Natural killer cell (primary cell): ENCODE results near the gene RSPH1. TPM values are rescaled to one million over a fixed set of nuclear protein-coding genes. Genes with fewer than 3 reads are reported as not detected.

Experiments
- ATAC-seq, 3 donors: fragments of 150-1000 bp in 2 of 3; fragments of 200-7000 bp in 1 of 3; cut with Tn5 transposase; 1 replicate in 1 of 3; 2 replicates in 2 of 3; pipeline ENCODE4 v1.10.0; 2021; ENCODE audit warnings: mild to moderate bottlenecking in 2 of 3, moderate library complexity in 2 of 3
- DNase-seq, 2 donors: peaks; one replicate each; pipeline versions ENCODE4 v3.0.0 to v3.0.0-alpha.2; 2013 to 2021; ENCODE audit warnings: mixed read lengths in 1 of 2
- H3K27ac ChIP-seq: one replicate; pipeline ENCODE4 v1.5.1; 2013; ENCODE audit warnings: mild to moderate bottlenecking, low read length
- H3K27me3 ChIP-seq: one replicate; pipeline ENCODE4 v1.6.1; 2013; ENCODE audit warnings: low read length; ENCODE audit not compliant: control insufficient read depth, insufficient read depth
- H3K36me3 ChIP-seq: one replicate; pipeline ENCODE4 v1.6.1; 2013; ENCODE audit warnings: low read length; ENCODE audit not compliant: control insufficient read depth, insufficient read depth
- H3K4me1 ChIP-seq: one replicate; pipeline ENCODE4 v1.6.1; 2013; ENCODE audit warnings: low read length; ENCODE audit not compliant: control insufficient read depth, insufficient read depth
- H3K4me3 ChIP-seq: one replicate; pipeline ENCODE4 v1.5.1; 2013; ENCODE audit warnings: low read length
- H3K9me3 ChIP-seq: one replicate; pipeline ENCODE4 v1.6.1; 2013; ENCODE audit warnings: low read length; ENCODE audit not compliant: control insufficient read depth, insufficient read depth
- H3K27ac Mint-ChIP-seq, 2 donors: one replicate each; pipeline ENCODE4 v1.8.0; 2022; ENCODE audit warnings: mild to moderate bottlenecking in 2 of 2, mixed read lengths in 2 of 2, moderate library complexity in 1 of 2
- H3K27me3 Mint-ChIP-seq, 2 donors: one replicate each; pipeline ENCODE4 v1.8.0; 2022; ENCODE audit warnings: low read depth in 2 of 2, mixed read lengths in 2 of 2
- H3K36me3 Mint-ChIP-seq: one replicate; pipeline ENCODE4 v1.8.0; 2022; ENCODE audit warnings: mixed read lengths
- H3K4me1 Mint-ChIP-seq, 2 donors: one replicate each; pipeline ENCODE4 v1.8.0; 2022; ENCODE audit warnings: mixed read lengths in 2 of 2
- H3K4me3 Mint-ChIP-seq: one replicate; pipeline ENCODE4 v1.8.0; 2022; ENCODE audit warnings: mild to moderate bottlenecking, moderate library complexity, mixed read lengths
- H3K9me3 Mint-ChIP-seq, 2 donors: one replicate each; pipeline ENCODE4 v1.8.0; 2022; ENCODE audit warnings: mixed read lengths in 2 of 2
- WGBS: methylation state at CpG from one replicate; pipeline ENCODE4 v1.1.7; 2013; ENCODE audit warnings: missing lambda C conversion rate; ENCODE audit not compliant: insufficient coverage; 5-methylcytosine and 5-hydroxymethylcytosine counted together
- intact Hi-C: fragments of 100-400 bp; cut with micrococcal nuclease; formaldehyde crosslinking; loops from one replicate; pipeline ENCODE4 v1.14.2; 2022
- total RNA-seq, 4 donors: library from RNA; stranded (reverse); fragments of 120-200 nt in 1 of 4; gene quantifications; one replicate each; pipeline versions ENCODE4 v1.2.3 to v1.2.4, GENCODE V29; 2013 to 2022
- TF ChIP-seq, protein P1 (sequence below): fragments of 200-600 bp; IDR thresholded peaks from one replicate; pipeline ENCODE4 v1.8.0; 2022; ENCODE audit warnings: antibody characterized with exemption

The RSPH1 gene
- total RNA-seq, 3 donors from 2014 or later (not counting 1 experiment from before 2014, with no cell fraction given): 0.16 TPM; not detected in 2

DNA sequence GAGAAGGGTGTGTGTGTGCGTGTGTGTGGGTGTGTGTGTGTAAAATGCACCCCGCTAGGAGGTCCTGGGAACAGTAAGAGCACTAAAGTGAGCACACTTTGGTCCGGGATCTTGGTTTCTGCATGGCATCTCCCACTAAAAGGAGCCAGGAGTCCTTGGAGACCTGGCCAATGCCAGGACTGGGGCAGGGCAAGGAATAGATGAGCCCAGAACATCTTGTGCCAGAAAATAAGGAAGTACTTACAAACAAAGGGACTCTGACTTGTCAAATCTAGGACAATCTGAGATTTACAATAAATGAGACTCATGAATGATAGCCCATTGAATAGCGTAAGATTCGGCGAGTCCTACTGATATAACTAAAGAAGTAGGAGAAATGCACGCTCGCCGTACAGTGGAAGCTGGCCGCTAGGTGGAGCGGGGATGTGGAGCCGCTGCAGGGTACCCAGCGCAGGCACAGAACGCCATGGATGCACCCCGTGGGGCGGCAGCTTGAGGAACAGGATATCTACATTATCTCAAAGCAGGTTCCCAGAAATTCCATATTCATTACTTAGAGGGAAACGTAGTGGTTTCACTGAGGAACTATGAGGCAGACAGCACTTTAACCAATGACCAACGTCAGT lies 24.7 kb upstream of the RSPH1 start:
- intact Hi-C loops: loop anchor here (10.0 kb wide), 2 partner anchors 96 to 186 kb away; no protein-coding TSS in a partner anchor

DNA sequence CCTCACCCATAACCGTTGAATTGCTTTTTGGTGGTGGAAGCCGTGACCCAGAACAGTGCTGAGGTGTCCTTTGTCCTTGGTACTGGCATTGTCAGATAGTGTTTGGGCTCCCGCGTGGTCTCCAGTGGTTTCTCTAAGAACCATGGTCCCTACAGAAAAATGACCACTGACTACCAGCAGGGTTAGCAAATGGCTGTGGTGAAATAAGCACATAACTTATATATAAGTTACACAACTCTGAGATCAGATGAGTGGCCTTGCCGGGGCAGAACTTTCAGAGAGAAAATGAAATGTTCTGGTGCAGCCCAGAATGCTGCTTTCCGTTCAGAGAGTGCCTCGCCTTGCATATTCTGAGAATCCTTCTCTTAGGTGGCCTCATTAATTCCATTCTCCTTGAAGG lies 22.6 kb upstream of the RSPH1 start:
- 94% methylated on average over 7 of the region's 7 CpGs for WGBS
- peaks cover 20 to 37% of the 10 kb centered on the region in 2 donors for H3K4me1 Mint-ChIP-seq
- no peak overlapping the region for H3K27ac Mint-ChIP-seq
- Histone ChIP-seq H3K4me3 (no peak overlapping the region), H3K4me1 (peaks cover 8% of the 10 kb centered on the region), H3K27ac (no peak overlapping the region), H3K27me3 (no peaks in the 10 kb centered on the region), H3K9me3 (no peaks in the 10 kb centered on the region), H3K36me3 (peaks cover 39% of the 10 kb centered on the region)
- no peak for ATAC-seq
- no peak for DNase-seq
- H3K9me3 Mint-ChIP-seq: no peaks in the 10 kb centered on the region
- no peaks in the 10 kb centered on the region for H3K36me3 Mint-ChIP-seq
- H3K4me3 Mint-ChIP-seq: no peak overlapping the region
- intact Hi-C loops: no loop called here
- TF ChIP-seq, protein P1, sequence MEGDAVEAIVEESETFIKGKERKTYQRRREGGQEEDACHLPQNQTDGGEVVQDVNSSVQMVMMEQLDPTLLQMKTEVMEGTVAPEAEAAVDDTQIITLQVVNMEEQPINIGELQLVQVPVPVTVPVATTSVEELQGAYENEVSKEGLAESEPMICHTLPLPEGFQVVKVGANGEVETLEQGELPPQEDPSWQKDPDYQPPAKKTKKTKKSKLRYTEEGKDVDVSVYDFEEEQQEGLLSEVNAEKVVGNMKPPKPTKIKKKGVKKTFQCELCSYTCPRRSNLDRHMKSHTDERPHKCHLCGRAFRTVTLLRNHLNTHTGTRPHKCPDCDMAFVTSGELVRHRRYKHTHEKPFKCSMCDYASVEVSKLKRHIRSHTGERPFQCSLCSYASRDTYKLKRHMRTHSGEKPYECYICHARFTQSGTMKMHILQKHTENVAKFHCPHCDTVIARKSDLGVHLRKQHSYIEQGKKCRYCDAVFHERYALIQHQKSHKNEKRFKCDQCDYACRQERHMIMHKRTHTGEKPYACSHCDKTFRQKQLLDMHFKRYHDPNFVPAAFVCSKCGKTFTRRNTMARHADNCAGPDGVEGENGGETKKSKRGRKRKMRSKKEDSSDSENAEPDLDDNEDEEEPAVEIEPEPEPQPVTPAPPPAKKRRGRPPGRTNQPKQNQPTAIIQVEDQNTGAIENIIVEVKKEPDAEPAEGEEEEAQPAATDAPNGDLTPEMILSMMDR: no peak
- H3K27me3 Mint-ChIP-seq: no peaks in the 10 kb centered on the region

More for the DNA sequence above, 24.7 kb upstream of the RSPH1 start:
- Mint-ChIP-seq H3K9me3 (no peaks in the 10 kb centered on the region), H3K27ac (no peak overlapping the region), H3K4me1 (peaks cover 25 to 40% of the 10 kb centered on the region in 2 donors), H3K4me3 (no peak overlapping the region), H3K36me3 (no peaks in the 10 kb centered on the region), H3K27me3 (no peaks in the 10 kb centered on the region)
- DNase-seq (no peak), ATAC-seq (no peak)
- peaks cover 16% of the 10 kb centered on the region for H3K4me1 ChIP-seq
- no peaks in the 10 kb centered on the region for H3K9me3 ChIP-seq
- WGBS: 97% methylated on average over 18 of the region's 18 CpGs
- peaks cover 39% of the 10 kb centered on the region for H3K36me3 ChIP-seq
- no peak overlapping the region for H3K4me3 ChIP-seq
- H3K27me3 ChIP-seq: no peaks in the 10 kb centered on the region
- H3K27ac ChIP-seq: no peak overlapping the region
- TF ChIP-seq, protein P1: no peak

- no peak for DNase-seq
- 92% methylated on average over 11 of the region's 11 CpGs for WGBS
- Mint-ChIP-seq H3K4me3 (no peak overlapping the region), H3K36me3 (no peaks in the 10 kb centered on the region), H3K4me1 (peaks cover 20 to 37% of the 10 kb centered on the region in 2 donors), H3K27ac (no peak overlapping the region), H3K9me3 (no peaks in the 10 kb centered on the region), H3K27me3 (no peaks in the 10 kb centered on the region)
- intact Hi-C loops: no loop called here
- H3K27me3 ChIP-seq: no peaks in the 10 kb centered on the region
- H3K4me1 ChIP-seq: peaks cover 10% of the 10 kb centered on the region
- H3K27ac ChIP-seq: no peak overlapping the region
- TF ChIP-seq, protein P1: no peak
- H3K9me3 ChIP-seq: no peaks in the 10 kb centered on the region
- no peak overlapping the region for H3K4me3 ChIP-seq
- H3K36me3 ChIP-seq: peaks cover 39% of the 10 kb centered on the region
- no peak for ATAC-seq
These were observed 22.2 kb upstream of the RSPH1 start for GRCh38 chr21:42518215-42518614.
